Loucy (cell line): Measurements from ENCODE around the gene GRAMD4.

ENCODE experiments used
- H2AFZ ChIP-seq: fragments of 200-600 bp; sonication (generic); 2 replicates; pipeline ENCODE4 v1.6.0; 2016; ENCODE audit warnings: antibody characterized with exemption, mild to moderate bottlenecking, low read length, moderate library complexity
- H3F3A ChIP-seq: fragments of 200-600 bp; 2 replicates; pipeline ENCODE4 v1.6.0; 2016; ENCODE audit warnings: antibody characterized with exemption, low read depth, mild to moderate bottlenecking
- H3K27me3 ChIP-seq: fragments of 200-600 bp; sonication (generic); 2 replicates; pipeline ENCODE4 v1.6.1; 2014; ENCODE audit warnings: low read length, mild to moderate bottlenecking; ENCODE audit not compliant: insufficient read depth, poor library complexity, severe bottlenecking
- H3K36me3 ChIP-seq: fragments of 200-600 bp; sonication (generic); 2 replicates; pipeline ENCODE4 v1.6.1; 2016; ENCODE audit warnings: low read length; ENCODE audit not compliant: insufficient read depth
- H3K4me1 ChIP-seq: fragments of 200-600 bp; sonication (generic); 2 replicates; pipeline ENCODE4 v1.5.1; 2014; ENCODE audit warnings: low read length, mild to moderate bottlenecking; ENCODE audit not compliant: insufficient read depth, poor library complexity, severe bottlenecking
- H3K4me2 ChIP-seq: fragments of 200-600 bp; sonication (generic); 2 replicates; pipeline ENCODE4 v1.6.0; 2014; ENCODE audit warnings: antibody characterized with exemption, low read length, low read depth, mild to moderate bottlenecking; ENCODE audit not compliant: poor library complexity, severe bottlenecking
- H3K4me3 ChIP-seq: fragments of 200-600 bp; sonication (generic); 2 replicates; pipeline ENCODE4 v1.5.1; 2014; ENCODE audit warnings: low read length, mild to moderate bottlenecking, mixed read lengths; ENCODE audit not compliant: poor library complexity, severe bottlenecking
- H3K79me2 ChIP-seq: fragments of 200-600 bp; sonication (generic); 2 replicates; pipeline ENCODE4 v1.6.1; 2014; ENCODE audit warnings: low read length; ENCODE audit not compliant: insufficient read depth
- H3K9ac ChIP-seq: fragments of 200-600 bp; sonication (generic); 2 replicates; pipeline ENCODE4 v1.6.0; 2014; ENCODE audit warnings: mild to moderate bottlenecking, low read depth, low read length, moderate library complexity; ENCODE audit not compliant: poor library complexity, severe bottlenecking
- H3K9me2 ChIP-seq: fragments of 200-600 bp; sonication (generic); replicated peaks from 2 replicates; pipeline ENCODE4 v1.6.1; 2016; ENCODE audit warnings: low read depth, low read length, mixed read lengths
- H3K9me3 ChIP-seq: fragments of 200-600 bp; sonication (generic); 2 replicates; pipeline ENCODE4 v1.6.1; 2014; ENCODE audit warnings: mild to moderate bottlenecking, antibody characterized with exemption, low read length, low read depth; ENCODE audit not compliant: insufficient read depth
- H4K20me1 ChIP-seq: fragments of 200-600 bp; sonication (generic); 2 replicates; pipeline ENCODE4 v1.6.0; 2014; ENCODE audit warnings: antibody characterized with exemption, low read length, mild to moderate bottlenecking; ENCODE audit not compliant: insufficient read depth, poor library complexity, severe bottlenecking
- CTCF ChIP-seq: fragments of 200-600 bp; sonication (generic); conservative IDR thresholded peaks from 2 replicates; pipeline ENCODE4 v1.5.1; 2014; ENCODE audit warnings: mild to moderate bottlenecking, antibody characterized with exemption, low read length
- EZH2phosphoT487 ChIP-seq: fragments of 200-600 bp; IDR thresholded peaks from 2 replicates; pipeline ENCODE4 v1.6.1; 2018; ENCODE audit warnings: antibody characterized with exemption, mild to moderate bottlenecking, moderate library complexity, borderline replicate concordance

Gene GRAMD4

GRCh38 chr22:46625113-46625842 is 5.1 kb downstream of the GRAMD4 start:
- Histone ChIP-seq H3K4me1 (peaks cover 4% of the 10 kb centered on the region), H3K9me2 (no peaks in the 10 kb centered on the region), H2AFZ (no peak overlapping the region), H3K79me2 (peaks cover 11% of the 10 kb centered on the region; the same call in 1 of the 2 replicates), H4K20me1 (peaks cover 2% of the 10 kb centered on the region), H3K4me2 (no peak overlapping the region), H3K4me3 (no peak overlapping the region), H3K9ac (no peak overlapping the region), H3K9me3 (no peaks in the 10 kb centered on the region), H3K27me3 (no peaks in the 10 kb centered on the region), H3F3A (no peaks in the 10 kb centered on the region), H3K36me3 (no peaks in the 10 kb centered on the region)
- no peak for TF ChIP-seq CTCF
- TF ChIP-seq EZH2phosphoT487 = no peak

DNA sequence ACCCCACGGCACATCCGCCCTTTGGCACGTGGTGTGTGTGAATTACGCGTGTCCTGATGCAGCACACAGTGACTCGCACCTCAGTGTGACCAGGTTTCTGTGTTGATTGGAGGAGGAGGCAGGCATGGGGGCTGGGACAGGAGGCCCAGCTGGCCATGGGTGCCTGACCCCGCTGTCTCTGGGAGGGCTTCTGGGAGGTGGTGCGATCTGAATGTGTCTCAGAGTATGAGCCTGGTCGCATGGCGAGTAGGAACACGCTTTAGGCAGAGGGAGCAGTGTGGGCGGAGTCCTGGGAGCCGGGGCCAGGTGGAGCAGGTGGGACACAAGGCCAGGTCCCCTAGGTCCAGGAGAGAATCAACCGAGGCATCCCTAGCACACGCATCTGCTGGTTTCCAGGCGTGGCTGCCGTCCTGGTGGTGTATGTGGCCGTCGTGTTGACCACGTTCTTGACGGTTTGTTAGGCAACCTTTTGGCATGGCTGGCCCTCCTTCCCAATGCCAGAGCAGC is 5.7 kb downstream of the GRAMD4 start:
- H3K9ac ChIP-seq = no peak overlapping the region
- H4K20me1 ChIP-seq = peaks cover 2% of the 10 kb centered on the region
- no peaks in the 10 kb centered on the region for H3K9me3 ChIP-seq
- peaks cover 4% of the 10 kb centered on the region for H3K4me1 ChIP-seq
- H3K79me2 ChIP-seq = peaks cover 11% of the 10 kb centered on the region; the same call in 1 of the 2 replicates
- H3K36me3 ChIP-seq = no peaks in the 10 kb centered on the region
- no peaks in the 10 kb centered on the region for H3K27me3 ChIP-seq
- no peaks in the 10 kb centered on the region for H3K9me2 ChIP-seq
- no peak overlapping the region for H3K4me3 ChIP-seq
- no peak overlapping the region for H3K4me2 ChIP-seq
- H3F3A ChIP-seq = no peaks in the 10 kb centered on the region
- no peak overlapping the region for H2AFZ ChIP-seq
- TF ChIP-seq CTCF (no peak), EZH2phosphoT487 (no peak)

GRCh38 chr22:46626356-46626755 is 6.2 kb downstream of the GRAMD4 start:
- TF ChIP-seq CTCF (no peak), EZH2phosphoT487 (no peak)
- no peak overlapping the region for H3K9ac ChIP-seq

More at GRCh38 chr22:46626356-46626755, 6.2 kb downstream of the GRAMD4 start:
- Histone ChIP-seq H3K4me2 (no peak overlapping the region), H3K9me3 (no peaks in the 10 kb centered on the region), H4K20me1 (peaks cover 2% of the 10 kb centered on the region), H3K79me2 (peaks cover 11% of the 10 kb centered on the region; the same call in 1 of the 2 replicates), H3K4me3 (no peak overlapping the region), H3K27me3 (no peaks in the 10 kb centered on the region), H3K36me3 (no peaks in the 10 kb centered on the region), H3K9me2 (no peaks in the 10 kb centered on the region), H3K4me1 (peaks cover 4% of the 10 kb centered on the region), H3F3A (no peaks in the 10 kb centered on the region), H2AFZ (no peak overlapping the region)
